Choroid plexus epithelial cell (primary cell): ENCODE data around the gene DALRD3.

Experiments used
- DNase-seq: peaks from one replicate; pipeline ENCODE4 v3.0.0-alpha.2; 2010; ENCODE audit warnings: low read depth
- H3K4me3 ChIP-seq: 2 replicates; pipeline ENCODE4 v1.5.1; 2011; ENCODE audit warnings: low read depth, mild to moderate bottlenecking, control low read depth, low read length, moderate library complexity
- TF ChIP-seq, protein P1 (sequence below): conservative IDR thresholded peaks from 2 replicates; pipeline ENCODE4 v1.5.1; 2011; ENCODE audit warnings: low read depth, mild to moderate bottlenecking, control low read depth, inconsistent platforms, low read length, moderate library complexity

DALRD3 gene

DNA sequence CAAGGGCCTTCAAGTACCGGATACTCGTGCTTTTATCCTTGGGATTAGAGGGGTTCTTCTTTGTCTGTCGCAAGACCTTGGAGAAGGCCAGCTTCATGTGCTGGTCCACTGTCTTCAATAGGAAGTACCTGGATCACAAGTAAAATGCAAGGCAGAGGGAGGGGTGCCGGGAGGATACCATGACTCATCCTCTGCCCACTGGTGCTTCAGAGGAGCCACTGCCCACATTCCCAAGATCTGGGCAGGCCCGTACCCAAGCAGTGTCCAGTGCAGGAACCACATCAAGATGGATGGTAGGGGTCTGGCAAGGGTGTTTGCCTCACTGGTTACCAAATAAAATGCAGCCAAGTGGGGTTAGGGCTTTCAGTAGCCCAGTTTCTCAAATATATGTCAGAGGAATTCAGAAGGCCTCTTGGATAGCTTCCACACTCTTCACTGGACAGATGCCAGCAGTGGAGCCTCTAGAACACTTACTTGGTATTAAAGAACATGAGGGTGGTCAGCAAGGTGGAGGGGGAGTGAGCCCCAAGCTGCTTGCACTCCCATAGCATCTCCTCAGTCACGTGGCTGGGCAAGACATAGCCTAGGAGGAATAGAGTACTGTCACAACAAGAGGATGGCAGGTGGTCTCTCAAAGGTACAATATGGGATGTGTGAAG, 14.4 kb upstream of the DALRD3 start:
- H3K4me3 ChIP-seq: no peak overlapping the region
- peak; percentile 60 for DNase-seq
- TF ChIP-seq, protein P1, sequence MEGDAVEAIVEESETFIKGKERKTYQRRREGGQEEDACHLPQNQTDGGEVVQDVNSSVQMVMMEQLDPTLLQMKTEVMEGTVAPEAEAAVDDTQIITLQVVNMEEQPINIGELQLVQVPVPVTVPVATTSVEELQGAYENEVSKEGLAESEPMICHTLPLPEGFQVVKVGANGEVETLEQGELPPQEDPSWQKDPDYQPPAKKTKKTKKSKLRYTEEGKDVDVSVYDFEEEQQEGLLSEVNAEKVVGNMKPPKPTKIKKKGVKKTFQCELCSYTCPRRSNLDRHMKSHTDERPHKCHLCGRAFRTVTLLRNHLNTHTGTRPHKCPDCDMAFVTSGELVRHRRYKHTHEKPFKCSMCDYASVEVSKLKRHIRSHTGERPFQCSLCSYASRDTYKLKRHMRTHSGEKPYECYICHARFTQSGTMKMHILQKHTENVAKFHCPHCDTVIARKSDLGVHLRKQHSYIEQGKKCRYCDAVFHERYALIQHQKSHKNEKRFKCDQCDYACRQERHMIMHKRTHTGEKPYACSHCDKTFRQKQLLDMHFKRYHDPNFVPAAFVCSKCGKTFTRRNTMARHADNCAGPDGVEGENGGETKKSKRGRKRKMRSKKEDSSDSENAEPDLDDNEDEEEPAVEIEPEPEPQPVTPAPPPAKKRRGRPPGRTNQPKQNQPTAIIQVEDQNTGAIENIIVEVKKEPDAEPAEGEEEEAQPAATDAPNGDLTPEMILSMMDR: no peak

DNA sequence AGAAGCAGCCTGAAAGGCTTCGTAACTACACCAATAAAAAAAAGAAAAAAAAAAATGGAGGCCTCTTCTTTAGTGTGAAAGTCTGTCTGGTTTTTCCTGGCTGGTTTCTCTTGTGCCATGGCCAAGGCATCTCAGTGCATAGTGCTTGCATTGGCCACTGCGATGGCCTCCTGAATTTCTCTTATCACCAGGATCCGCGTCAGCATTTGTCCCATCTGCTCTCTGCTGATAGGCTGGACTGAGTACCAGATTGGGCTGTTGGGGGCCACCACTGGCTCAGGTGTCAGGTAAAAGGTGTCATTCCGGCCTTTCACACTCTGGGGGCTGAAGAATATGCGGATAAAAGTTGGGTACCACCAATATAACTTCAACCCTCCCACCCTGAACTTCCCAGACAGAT, 11.9 kb upstream of the DALRD3 start:
- TF ChIP-seq, protein P1: no peak
- no peak for DNase-seq
- no peak overlapping the region for H3K4me3 ChIP-seq

DNA sequence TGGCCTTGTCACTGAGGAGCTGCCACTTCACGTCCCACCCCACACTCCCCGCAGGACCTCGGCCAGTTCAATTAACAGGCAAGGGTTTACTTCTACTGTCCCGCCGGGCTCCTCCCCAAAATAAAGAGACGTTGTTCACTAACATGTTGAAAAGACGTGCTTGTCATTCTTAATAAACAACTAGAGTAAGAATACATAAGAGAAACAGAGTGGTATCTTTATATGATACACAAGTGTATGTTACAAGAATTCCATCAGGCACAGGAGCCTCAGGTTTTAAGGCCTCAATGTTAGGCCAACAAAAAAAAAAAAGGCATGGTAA, 11.1 kb upstream of the DALRD3 start:
- TF ChIP-seq, protein P1: no peak
- no peak for DNase-seq
- H3K4me3 ChIP-seq: peak overlapping the region; percentile 81

DNA sequence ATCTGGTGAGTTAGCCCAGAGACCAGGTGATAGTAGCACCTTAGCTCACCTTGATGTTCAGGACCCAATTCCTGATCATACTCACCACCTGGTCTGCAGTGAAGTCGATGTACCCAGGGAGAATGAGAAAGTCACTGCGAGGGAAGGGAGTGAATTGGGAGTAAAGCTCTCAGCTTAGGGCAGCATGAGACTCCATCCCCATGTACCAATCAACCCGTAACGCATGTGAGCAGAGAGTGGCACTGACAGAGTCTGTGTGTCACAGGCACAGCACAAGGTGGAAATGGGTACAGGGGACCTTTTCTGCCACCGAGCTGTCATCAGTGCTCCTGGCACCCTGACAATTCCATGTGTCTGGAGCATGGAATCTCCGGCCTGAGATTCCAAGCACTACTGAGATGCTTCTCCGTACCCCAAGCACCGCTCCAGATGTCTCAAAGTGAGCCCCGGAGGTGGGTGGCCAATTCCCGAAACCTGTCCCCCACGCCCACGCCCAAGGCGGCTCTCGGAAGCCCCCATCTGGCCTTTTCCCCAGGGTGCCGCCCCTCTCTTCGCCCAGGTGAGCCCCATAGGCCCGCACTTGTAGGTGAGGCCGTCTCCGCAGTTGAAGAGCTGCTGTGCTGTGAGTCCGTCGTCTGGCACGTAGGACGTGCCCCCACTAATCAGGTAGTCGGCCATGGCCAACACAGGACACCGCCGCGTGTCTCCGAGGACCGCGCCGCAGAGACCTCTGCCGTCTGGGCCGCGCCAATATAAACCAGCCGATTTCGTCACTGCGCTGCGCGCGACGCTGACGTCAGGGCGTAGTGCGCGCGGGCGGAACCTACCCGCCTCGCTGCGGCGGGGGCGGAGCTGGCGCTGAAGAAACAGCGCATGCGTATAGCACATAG, 10.5 kb upstream of the DALRD3 start, which contains the start of gene IMPDH2:
Gene IMPDH2 (minus strand): TSS at position 726 of the 890 bp plus-strand sequence. CDS start 48 bp downstream, at position 678.
- TF ChIP-seq, protein P1: peak; percentile 13
- peak within 1 kb of the TSS; percentile 81 for H3K4me3 ChIP-seq
- DNase-seq: peak; percentile 94

DNA sequence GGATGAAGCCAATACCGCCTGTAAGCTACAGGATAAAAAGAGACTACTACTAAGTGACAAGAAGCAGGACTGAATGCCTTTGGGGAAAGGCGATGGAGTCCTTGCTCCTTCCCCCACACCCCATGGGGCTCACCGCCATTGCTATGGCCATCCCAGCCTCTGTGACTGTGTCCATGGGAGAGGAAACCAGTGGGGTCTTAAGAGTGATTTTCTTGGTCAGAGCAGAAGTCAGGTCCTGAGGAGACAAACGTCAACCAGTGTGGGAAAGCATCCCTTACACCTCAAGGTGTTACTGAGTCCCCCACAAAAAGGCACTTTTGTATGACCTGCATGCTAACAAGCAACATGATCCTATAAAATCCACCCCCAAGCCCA, 9.9 kb upstream of the DALRD3 start:
- DNase-seq: no peak
- H3K4me3 ChIP-seq: peak overlapping the region; percentile 81
- TF ChIP-seq, protein P1: no peak

DNA sequence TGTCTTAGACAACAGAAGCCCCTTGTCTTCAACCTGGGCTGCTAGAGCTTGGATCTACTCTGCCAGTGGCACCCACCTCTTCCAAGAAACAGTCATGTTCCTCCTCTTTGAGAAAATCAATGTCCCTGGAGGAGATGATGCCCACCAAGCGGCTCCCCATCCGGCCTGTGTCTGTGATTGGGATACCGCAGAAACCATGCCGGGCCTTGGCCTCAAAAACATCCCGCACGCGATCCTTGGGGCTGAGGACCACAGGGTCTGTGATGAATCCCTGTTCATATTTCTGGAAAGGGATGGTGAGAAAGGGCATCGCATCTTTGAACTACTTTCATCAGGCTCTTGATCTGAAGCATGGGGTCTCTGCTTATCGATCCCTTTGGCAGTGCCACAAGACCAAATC, 9.3 kb upstream of the DALRD3 start:
- no peak for DNase-seq
- TF ChIP-seq, protein P1: no peak
- no peak overlapping the region for H3K4me3 ChIP-seq

DNA sequence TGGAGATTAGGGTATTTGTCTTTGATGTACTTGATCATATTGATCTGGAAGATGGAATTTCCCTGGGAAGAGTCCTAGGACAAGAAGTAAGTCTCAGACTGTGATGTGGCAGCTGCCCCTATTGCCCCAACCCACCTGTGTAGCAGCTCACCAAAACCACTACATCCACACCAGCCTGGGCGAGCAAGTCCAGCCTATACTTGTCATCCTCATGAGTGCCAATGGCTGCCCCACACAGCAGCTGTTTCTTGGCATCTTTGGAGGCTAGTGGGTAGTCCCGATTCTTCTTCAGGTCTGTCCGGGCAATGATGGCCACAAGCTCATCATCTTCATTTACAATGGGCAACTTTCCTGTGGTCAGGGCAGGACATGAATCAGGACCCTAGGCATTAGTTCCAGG, 8.2 kb upstream of the DALRD3 start:
- TF ChIP-seq, protein P1: no peak
- DNase-seq: no peak

More for the DNA sequence above, 8.2 kb upstream of the DALRD3 start:
- H3K4me3 ChIP-seq: no peak overlapping the region
